ENCODE measurements around the gene CLNS1A. TPM values are rescaled to one million over a fixed set of nuclear protein-coding genes. Genes with fewer than 3 reads are reported as not detected.

CLNS1A gene, protein sequence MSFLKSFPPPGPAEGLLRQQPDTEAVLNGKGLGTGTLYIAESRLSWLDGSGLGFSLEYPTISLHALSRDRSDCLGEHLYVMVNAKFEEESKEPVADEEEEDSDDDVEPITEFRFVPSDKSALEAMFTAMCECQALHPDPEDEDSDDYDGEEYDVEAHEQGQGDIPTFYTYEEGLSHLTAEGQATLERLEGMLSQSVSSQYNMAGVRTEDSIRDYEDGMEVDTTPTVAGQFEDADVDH
- 138 and 155 TPM in 2 replicates for total RNA-seq

DNA sequence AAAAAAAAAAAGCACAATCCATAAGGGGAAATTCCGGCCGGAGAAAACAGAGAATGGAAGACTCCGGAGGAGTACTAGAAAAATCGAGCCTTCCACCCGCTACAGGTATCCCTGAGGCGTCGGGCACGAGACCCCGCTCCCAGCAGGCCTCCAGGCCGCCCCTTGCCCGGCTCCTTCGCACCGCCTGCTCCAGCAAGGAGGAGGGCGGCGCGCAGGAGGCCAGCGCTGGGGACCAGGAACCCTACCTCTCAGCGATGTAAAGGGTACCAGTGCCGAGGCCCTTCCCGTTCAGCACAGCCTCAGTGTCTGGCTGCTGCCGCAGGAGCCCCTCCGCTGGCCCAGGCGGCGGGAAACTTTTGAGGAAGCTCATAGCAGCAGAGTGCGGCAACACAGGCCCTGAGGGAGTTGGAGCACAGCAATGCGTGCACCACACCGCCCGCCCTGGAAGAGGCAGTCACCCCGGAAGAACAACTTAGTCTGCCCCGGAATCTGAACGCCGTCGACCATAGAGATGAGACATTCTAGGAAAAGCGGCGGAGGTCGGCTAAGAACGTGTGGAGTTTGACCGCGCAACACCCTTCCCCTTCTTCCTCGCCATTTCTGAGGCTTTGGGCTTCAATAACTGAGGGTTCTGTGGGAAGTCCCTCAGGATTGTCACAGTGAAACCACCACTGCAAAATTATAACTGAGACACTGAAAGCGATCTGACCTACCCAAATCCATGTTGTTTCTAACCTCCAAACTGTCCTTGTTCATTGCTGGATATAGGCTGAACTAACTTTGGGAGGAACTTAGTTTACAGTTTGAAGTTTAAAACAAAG, at the start of gene CLNS1A:
TSS of gene CLNS1A (minus strand) at position 450 of the 821 bp plus-strand sequence. CDS start at position 370, 80 bp downstream.

DNA sequence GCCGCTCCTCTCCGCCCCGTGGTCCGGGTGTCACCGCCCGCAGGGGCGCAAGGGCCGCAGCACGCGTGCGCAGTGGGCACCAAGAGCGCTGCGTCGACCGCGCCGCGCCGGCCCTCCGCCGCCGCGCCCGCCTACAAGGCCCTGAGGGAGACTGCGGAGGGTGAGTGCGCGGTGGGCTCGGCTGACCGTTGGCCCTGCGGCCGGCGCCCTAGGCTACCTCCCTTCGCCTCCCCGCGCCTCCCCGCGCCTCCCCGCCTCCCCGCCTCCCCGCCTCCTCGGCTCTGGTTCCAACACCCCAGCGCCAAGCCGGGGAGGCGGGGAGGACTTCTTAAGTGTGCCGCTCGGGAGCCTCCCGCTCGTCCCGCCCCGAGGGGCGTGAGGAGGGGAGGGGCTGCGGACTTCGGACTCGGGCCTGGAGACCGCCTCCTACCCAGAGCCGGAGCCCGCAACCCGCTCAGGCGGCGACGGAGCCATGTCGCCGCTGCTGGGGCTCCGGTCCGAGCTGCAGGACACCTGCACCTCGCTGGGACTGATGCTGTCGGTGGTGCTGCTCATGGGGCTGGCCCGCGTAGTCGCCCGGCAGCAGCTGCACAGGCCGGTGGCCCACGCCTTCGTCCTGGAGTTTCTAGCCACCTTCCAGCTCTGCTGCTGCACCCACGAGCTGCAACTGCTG, 47.9 kb downstream of the CLNS1A start, which contains the start of gene AQP11:
TSS of gene AQP11 (plus strand) at position 433 of the 673 bp plus-strand sequence. CDS start at position 473, 40 bp downstream.

Small RNA genes within 50 kb of the gene (small RNA-seq; reads per million reads assigned to genes)
- not detected for gene RNU7-59P

Other genes starting within 250 kb of the CLNS1A start
- gene PAK1, start 163.7 kb downstream of the CLNS1A start, total RNA-seq: 6.1 and 6.5 TPM in 2 replicates
- 0.29 and 0.53 TPM in 2 replicates for gene AQP11, start 47.8 kb downstream of the CLNS1A start, total RNA-seq
- gene RSF1, start 182.9 kb upstream of the CLNS1A start, total RNA-seq: 56.1 and 70.5 TPM in 2 replicates
- 39.2 and 42.4 TPM in 2 replicates for gene AAMDC, start 183.3 kb upstream of the CLNS1A start, total RNA-seq